Muscle layer of duodenum (tissue), 2 donors: ENCODE measurements around the gene TSPAN7.

Experiments
- H3K27ac ChIP-seq: one replicate; pipeline ENCODE4 v1.7.0; 2013; ENCODE audit warnings: mild to moderate bottlenecking, low read length
- H3K27me3 ChIP-seq: one replicate; pipeline ENCODE4 v1.7.0; 2013; ENCODE audit warnings: low read depth, mild to moderate bottlenecking, control low read depth, low read length
- H3K36me3 ChIP-seq, 2 donors: one replicate each; pipeline ENCODE4 v1.7.0; 2013; ENCODE audit warnings: low read length in 2 of 2, control low read depth in 1 of 2, mild to moderate bottlenecking in 1 of 2; ENCODE audit not compliant: insufficient read depth in 2 of 2, control insufficient read depth in 1 of 2
- H3K4me1 ChIP-seq, 2 donors: one replicate each; pipeline ENCODE4 v1.7.0; 2013; ENCODE audit warnings: low read length in 2 of 2, mild to moderate bottlenecking in 2 of 2, control low read depth in 1 of 2, moderate library complexity in 1 of 2; ENCODE audit not compliant: insufficient read depth in 2 of 2, control insufficient read depth in 1 of 2
- H3K4me3 ChIP-seq, 2 donors: one replicate each; pipeline ENCODE4 v1.7.0; 2013; ENCODE audit warnings: low read length in 2 of 2, low read depth in 1 of 2, mild to moderate bottlenecking in 1 of 2
- H3K9me3 ChIP-seq, 2 donors: one replicate each; pipeline ENCODE4 v1.7.0; 2013; ENCODE audit warnings: low read length in 2 of 2, control low read depth in 1 of 2, mild to moderate bottlenecking in 1 of 2; ENCODE audit not compliant: control insufficient read depth in 1 of 2
- donor health status: healthy.

The TSPAN7 gene

GRCh38 chrX:38558686-38559085 lies 2.7 kb upstream of the TSPAN7 start:
- no peaks in the 10 kb centered on the region for H3K36me3 ChIP-seq

GRCh38 chrX:38560776-38561125 lies 591 bp upstream of the TSPAN7 start:
- Histone ChIP-seq H3K36me3 (no peaks in the 10 kb centered on the region), H3K27ac (no peak overlapping the region), H3K9me3 (no peaks in the 10 kb centered on the region), H3K4me1 (peaks cover 0 to 9% of the 10 kb centered on the region in 2 donors), H3K27me3 (no peaks in the 10 kb centered on the region), H3K4me3 (peak overlapping the region; percentile 48 to 57)

More at GRCh38 chrX:38558686-38559085, 2.7 kb upstream of the TSPAN7 start:
- no peaks in the 10 kb centered on the region for H3K27me3 ChIP-seq
- no peaks in the 10 kb centered on the region for H3K9me3 ChIP-seq
- no peak overlapping the region for H3K4me3 ChIP-seq
- peaks cover 0 to 9% of the 10 kb centered on the region in 2 donors for H3K4me1 ChIP-seq
- H3K27ac ChIP-seq, result no peak overlapping the region

GRCh38 chrX:38561951-38562719 lies 793 bp downstream of the TSPAN7 start:
- Histone ChIP-seq H3K4me1 (peaks cover 0 to 9% of the 10 kb centered on the region in 2 donors), H3K27me3 (no peaks in the 10 kb centered on the region), H3K4me3 (peak overlapping the region; percentile 60 to 68), H3K36me3 (no peaks in the 10 kb centered on the region), H3K27ac (no peak overlapping the region), H3K9me3 (no peaks in the 10 kb centered on the region)

GRCh38 chrX:38563030-38563429 lies 1.7 kb downstream of the TSPAN7 start:
- Histone ChIP-seq H3K36me3 (no peaks in the 10 kb centered on the region), H3K4me1 (peaks cover 0 to 9% of the 10 kb centered on the region in 2 donors), H3K9me3 (no peaks in the 10 kb centered on the region), H3K27me3 (no peaks in the 10 kb centered on the region), H3K27ac (no peak overlapping the region), H3K4me3 (peak overlapping the region; percentile 60 to 68)

- Histone ChIP-seq H3K9me3 (no peaks in the 10 kb centered on the region), H3K27me3 (no peaks in the 10 kb centered on the region), H3K4me3 (no peak overlapping the region), H3K27ac (no peak overlapping the region), H3K4me1 (no peaks in the 10 kb centered on the region), H3K36me3 (no peaks in the 10 kb centered on the region)
Observed at GRCh38 chrX:38570396-38570795, 9.1 kb downstream of the TSPAN7 start.

GRCh38 chrX:38571058-38571457 lies 9.7 kb downstream of the TSPAN7 start:
- H3K4me3 ChIP-seq, result no peak overlapping the region
- no peaks in the 10 kb centered on the region for H3K36me3 ChIP-seq
- H3K27me3 ChIP-seq, result no peaks in the 10 kb centered on the region
- H3K9me3 ChIP-seq, result no peaks in the 10 kb centered on the region
- H3K27ac ChIP-seq, result no peak overlapping the region
- no peaks in the 10 kb centered on the region for H3K4me1 ChIP-seq

GRCh38 chrX:38574858-38575257 lies 13.5 kb downstream of the TSPAN7 start:
- Histone ChIP-seq H3K4me3 (no peak overlapping the region), H3K27me3 (no peaks in the 10 kb centered on the region), H3K27ac (no peak overlapping the region), H3K4me1 (no peaks in the 10 kb centered on the region), H3K36me3 (no peaks in the 10 kb centered on the region), H3K9me3 (no peaks in the 10 kb centered on the region)

- no peaks in the 10 kb centered on the region for H3K9me3 ChIP-seq
- no peaks in the 10 kb centered on the region for H3K27me3 ChIP-seq
- no peaks in the 10 kb centered on the region for H3K36me3 ChIP-seq
- H3K27ac ChIP-seq, result no peak overlapping the region
- no peaks in the 10 kb centered on the region for H3K4me1 ChIP-seq
- H3K4me3 ChIP-seq, result no peak overlapping the region
Observed at GRCh38 chrX:38575888-38576287, 14.5 kb downstream of the TSPAN7 start.

- Histone ChIP-seq H3K4me1 (no peaks in the 10 kb centered on the region), H3K4me3 (no peak overlapping the region), H3K36me3 (no peaks in the 10 kb centered on the region), H3K27me3 (no peaks in the 10 kb centered on the region), H3K27ac (no peak overlapping the region), H3K9me3 (no peaks in the 10 kb centered on the region)
Observed at GRCh38 chrX:38577738-38578137, 16.4 kb downstream of the TSPAN7 start.

GRCh38 chrX:38578167-38578566 lies 16.8 kb downstream of the TSPAN7 start:
- Histone ChIP-seq H3K4me1 (no peaks in the 10 kb centered on the region), H3K27ac (no peak overlapping the region), H3K4me3 (no peak overlapping the region), H3K9me3 (no peaks in the 10 kb centered on the region), H3K27me3 (no peaks in the 10 kb centered on the region), H3K36me3 (no peaks in the 10 kb centered on the region)

GRCh38 chrX:38583181-38583580 lies 21.8 kb downstream of the TSPAN7 start:
- no peak overlapping the region for H3K27ac ChIP-seq
- H3K27me3 ChIP-seq, result no peaks in the 10 kb centered on the region
- no peaks in the 10 kb centered on the region for H3K36me3 ChIP-seq
- H3K4me3 ChIP-seq, result no peak overlapping the region
- H3K9me3 ChIP-seq, result no peaks in the 10 kb centered on the region
- H3K4me1 ChIP-seq, result no peaks in the 10 kb centered on the region

GRCh38 chrX:38594434-38594833 lies 33.1 kb downstream of the TSPAN7 start:
- no peaks in the 10 kb centered on the region for H3K36me3 ChIP-seq
- H3K27ac ChIP-seq, result no peak overlapping the region
- H3K4me1 ChIP-seq, result no peaks in the 10 kb centered on the region
- peaks cover 0 to 2% of the 10 kb centered on the region in 2 donors for H3K9me3 ChIP-seq
- H3K27me3 ChIP-seq, result no peaks in the 10 kb centered on the region
- H3K4me3 ChIP-seq, result no peak overlapping the region
